Mammary epithelial cell (primary cell): Measurements from ENCODE around the gene MDFI.

Experiments
- CTCF ChIP-seq, 2 donors: IDR thresholded peaks in 1 of 2; conservative IDR thresholded peaks in 1 of 2; 2 replicates each; pipeline ENCODE4 v1.5.1; 2011 to 2012; ENCODE audit warnings: inconsistent platforms in 2 of 2, low read length in 2 of 2, mild to moderate bottlenecking in 2 of 2, control low read depth in 1 of 2, low read depth in 1 of 2; ENCODE audit not compliant: insufficient read depth in 1 of 2; ENCODE audit errors: extremely low read depth in 1 of 2
- EZH2 ChIP-seq: IDR thresholded peaks from 2 replicates; pipeline ENCODE4 v1.6.1; 2012; ENCODE audit warnings: low read length, inconsistent platforms, borderline replicate concordance

GRCh38 chr6:41642090-41642959, 4.1 kb downstream of the MDFI start:
- TF ChIP-seq CTCF (conservative IDR thresholded peaks at IDR 0.05 in 1 of 2, IDR thresholded peaks at IDR 0.05 in 1 of 2; ENCODE audit: extremely low read depth in 1 of 2, insufficient read depth in 1 of 2, low read depth in 1 of 2, low read length in 2 of 2), result no peak
- no peak for TF ChIP-seq EZH2
